Prostate gland (tissue), 2 donors: ENCODE data around the gene TYMS. TPM values are rescaled to one million over a fixed set of nuclear protein-coding genes. Genes with fewer than 3 reads are reported as not detected.

Experiments
- DNase-seq: peaks from one replicate; pipeline ENCODE4 v3.0.0-alpha.2; 2019; ENCODE audit warnings: low spot score
- H3K27ac ChIP-seq, 2 donors: fragments of 200-600 bp; sonication (generic); 2 replicates each; pipeline ENCODE4 v1.5.1; 2017 to 2019
- H3K27me3 ChIP-seq: fragments of 200-600 bp; sonication (generic); replicated peaks from 2 replicates; pipeline ENCODE4 v1.5.1; 2019; ENCODE audit not compliant: insufficient read depth
- H3K36me3 ChIP-seq, 2 donors: fragments of 200-600 bp; sonication (generic); 1 replicate in 1 of 2; 2 replicates in 1 of 2; pipeline versions ENCODE4 v1.5.1 to v1.8.1; 2017 to 2019
- H3K4me1 ChIP-seq: fragments of 200-600 bp; sonication (generic); replicated peaks from 2 replicates; pipeline ENCODE4 v1.5.1; 2019
- H3K4me3 ChIP-seq, 2 donors: fragments of 200-600 bp; sonication (generic); 2 replicates each; pipeline ENCODE4 v1.5.1; 2017 to 2019
- H3K9me3 ChIP-seq: fragments of 200-600 bp; sonication (generic); 2 replicates; pipeline ENCODE4 v1.5.1; 2017
- CTCF ChIP-seq, 4 experiments: fragments of 200-600 bp in 2 of 4; fragments of 450-650 bp in 2 of 4; sonication (generic) in 2 of 4; IDR thresholded peaks; 1 replicate in 3 of 4; 2 replicates in 1 of 4; pipeline ENCODE4 v1.5.1; 2016 to 2019; ENCODE audit warnings: antibody characterized with exemption in 4 of 4, mild to moderate bottlenecking in 2 of 4, moderate library complexity in 2 of 4
- POLR2A ChIP-seq: fragments of 450-650 bp; IDR thresholded peaks from one replicate; pipeline ENCODE4 v1.6.1; 2016; ENCODE audit warnings: antibody characterized with exemption, mild to moderate bottlenecking
- POLR2AphosphoS5 ChIP-seq: sonication (generic); formaldehyde crosslinking; IDR thresholded peaks from one replicate; pipeline ENCODE4 v1.6.1; 2017; ENCODE audit warnings: antibody characterized with exemption
- WGBS: methylation state at CpG from one replicate; pipeline ENCODE4 v1.1.5; 2018; 5-methylcytosine and 5-hydroxymethylcytosine counted together
- intact Hi-C: fragments of 100-400 bp; cut with DNase I; formaldehyde crosslinking; loops from one replicate; pipeline ENCODE4 v1.14.2; 2022
- total RNA-seq, 2 donors: library from RNA; depleted of rRNA; stranded (reverse); fragments of >200 nt; gene quantifications; one replicate each; pipeline ENCODE4 v1.1.0, GENCODE V29; 2016

Gene TYMS
- total RNA-seq, 2 donors from 2014 or later: 8.2 to 9.6 TPM

- 86% methylated on average over 10 of the region's 10 CpGs for WGBS
- Histone ChIP-seq H3K4me3 (no peak overlapping the region), H3K27ac (no peak overlapping the region), H3K9me3 (no peaks in the 10 kb centered on the region), H3K36me3 (no peaks in the 10 kb centered on the region), H3K27me3 (no peaks in the 10 kb centered on the region), H3K4me1 (no peaks in the 10 kb centered on the region)
- TF ChIP-seq POLR2A: no peak
- no peak for TF ChIP-seq POLR2AphosphoS5
- no peak for TF ChIP-seq CTCF (IDR thresholded peaks at IDR 0.05)
- intact Hi-C loops: loop anchor here (5.0 kb wide), 1 partner anchor 53 kb away; the partner anchor contains the start of gene ENOSF1
- DNase-seq: no peak
Observed at GRCh38 chr18:658947-659533, 1.6 kb downstream of the TYMS start.

- intact Hi-C loops: loop anchor here (5.0 kb wide), 1 partner anchor 53 kb away; the partner anchor contains the start of gene ENOSF1
- TF ChIP-seq POLR2A (no peak), CTCF (IDR thresholded peaks at IDR 0.05) (no peak), POLR2AphosphoS5 (no peak)
- Histone ChIP-seq H3K4me1 (no peaks in the 10 kb centered on the region), H3K9me3 (no peaks in the 10 kb centered on the region), H3K36me3 (no peaks in the 10 kb centered on the region), H3K27me3 (no peaks in the 10 kb centered on the region), H3K4me3 (no peak overlapping the region), H3K27ac (no peak overlapping the region)
- 88% methylated on average over 6 of the region's 6 CpGs for WGBS
- DNase-seq: no peak
Observed at GRCh38 chr18:659597-659996, 2.1 kb downstream of the TYMS start.

GRCh38 chr18:662197-662596 is 4.7 kb downstream of the TYMS start:
- TF ChIP-seq POLR2A: no peak
- no peak for TF ChIP-seq POLR2AphosphoS5
- no peak for TF ChIP-seq CTCF (IDR thresholded peaks at IDR 0.05)
- H3K4me3 ChIP-seq: no peak overlapping the region
- H3K9me3 ChIP-seq: no peaks in the 10 kb centered on the region
- intact Hi-C loops: no loop called here
- H3K4me1 ChIP-seq: no peaks in the 10 kb centered on the region
- no peaks in the 10 kb centered on the region for H3K36me3 ChIP-seq
- WGBS: 99% methylated on average over 4 of the region's 4 CpGs
- H3K27me3 ChIP-seq: no peaks in the 10 kb centered on the region
- no peak overlapping the region for H3K27ac ChIP-seq
- DNase-seq: no peak

GRCh38 chr18:666177-666576 is 8.7 kb downstream of the TYMS start:
- no peaks in the 10 kb centered on the region for H3K9me3 ChIP-seq
- no peaks in the 10 kb centered on the region for H3K27me3 ChIP-seq
- no peak overlapping the region for H3K4me3 ChIP-seq
- TF ChIP-seq POLR2AphosphoS5: no peak
- TF ChIP-seq CTCF (IDR thresholded peaks at IDR 0.05): no peak
- no peak for TF ChIP-seq POLR2A
- H3K36me3 ChIP-seq: no peaks in the 10 kb centered on the region
- no peak for DNase-seq
- no peak overlapping the region for H3K27ac ChIP-seq
- intact Hi-C loops: no loop called here
- no peaks in the 10 kb centered on the region for H3K4me1 ChIP-seq
- WGBS: 87% methylated on average over 8 of the region's 8 CpGs

- Histone ChIP-seq H3K9me3 (no peaks in the 10 kb centered on the region), H3K36me3 (no peaks in the 10 kb centered on the region), H3K27me3 (no peaks in the 10 kb centered on the region), H3K4me1 (no peaks in the 10 kb centered on the region), H3K27ac (no peak overlapping the region), H3K4me3 (no peak overlapping the region)
- intact Hi-C loops: no loop called here
- TF ChIP-seq POLR2A (no peak), POLR2AphosphoS5 (no peak), CTCF (IDR thresholded peaks at IDR 0.05) (no peak)
- DNase-seq: no peak
- WGBS: 89% methylated on average over 3 of the region's 3 CpGs
Observed at GRCh38 chr18:666628-667027, 9.2 kb downstream of the TYMS start.
